H9 (cell line): ENCODE results near the gene THBS1. TPM values are rescaled to one million over a fixed set of nuclear protein-coding genes. Genes with fewer than 3 reads are reported as not detected.

Experiments
- DNase-seq: peaks from one replicate; pipeline ENCODE4 v3.0.0-alpha.2; 2017
- H2AFZ ChIP-seq: one replicate; pipeline ENCODE4 v1.6.1; 2013; ENCODE audit warnings: mild to moderate bottlenecking, low read length, control low read depth, moderate library complexity
- H2AK5ac ChIP-seq: 2 replicates; pipeline ENCODE4 v1.6.1; 2013; ENCODE audit warnings: low read length, control low read depth, mixed read lengths; ENCODE audit not compliant: insufficient read length
- H2BK120ac ChIP-seq: one replicate; pipeline ENCODE4 v1.6.1; 2013; ENCODE audit warnings: low read depth, mild to moderate bottlenecking, low read length, control low read depth, inconsistent platforms; ENCODE audit not compliant: poor library complexity, severe bottlenecking
- H2BK12ac ChIP-seq: 2 replicates; pipeline ENCODE4 v1.6.1; 2013; ENCODE audit warnings: low read length, control low read depth, mixed read lengths, low read depth; ENCODE audit not compliant: insufficient read length
- H2BK15ac ChIP-seq: 2 replicates; pipeline ENCODE4 v1.6.1; 2013; ENCODE audit warnings: low read depth, low read length, control low read depth
- H2BK20ac ChIP-seq: one replicate; pipeline ENCODE4 v1.6.1; 2013; ENCODE audit warnings: low read depth, mild to moderate bottlenecking, low read length, control low read depth, inconsistent platforms; ENCODE audit not compliant: poor library complexity, severe bottlenecking
- H2BK5ac ChIP-seq: 2 replicates; pipeline ENCODE4 v1.6.1; 2013; ENCODE audit warnings: low read length, control low read depth, mixed read lengths; ENCODE audit not compliant: insufficient read length
- H3K14ac ChIP-seq: 2 replicates; pipeline ENCODE4 v1.6.1; 2013; ENCODE audit warnings: low read length, control low read depth; ENCODE audit not compliant: insufficient read depth
- H3K18ac ChIP-seq: 2 replicates; pipeline ENCODE4 v1.6.1; 2013; ENCODE audit warnings: low read depth, mild to moderate bottlenecking, mixed read lengths, low read length, control low read depth; ENCODE audit not compliant: insufficient read length
- H3K23ac ChIP-seq: 2 replicates; pipeline ENCODE4 v1.6.1; 2013; ENCODE audit warnings: low read length, control low read depth, mixed read lengths, low read depth; ENCODE audit not compliant: insufficient read length
- H3K23me2 ChIP-seq: 2 replicates; pipeline ENCODE4 v1.6.1; 2013; ENCODE audit warnings: low read depth, mild to moderate bottlenecking, mixed read lengths, low read length, control low read depth; ENCODE audit not compliant: insufficient read length, poor library complexity, severe bottlenecking
- H3K27ac ChIP-seq: 2 replicates; pipeline ENCODE4 v1.5.1; 2013; ENCODE audit warnings: low read length, control low read depth, mixed read lengths, low read depth; ENCODE audit not compliant: insufficient read length
- H3K27me3 ChIP-seq: 2 replicates; pipeline ENCODE4 v1.6.1; 2013; ENCODE audit warnings: low read length, control low read depth, inconsistent platforms; ENCODE audit not compliant: insufficient read depth
- H3K4ac ChIP-seq: 2 replicates; pipeline ENCODE4 v1.6.1; 2013; ENCODE audit warnings: low read depth, mild to moderate bottlenecking, control low read depth, inconsistent platforms, low read length, moderate library complexity
- H3K4me1 ChIP-seq: 2 replicates; pipeline ENCODE4 v1.6.1; 2013; ENCODE audit warnings: low read length, control low read depth, inconsistent platforms; ENCODE audit not compliant: insufficient read depth
- H3K4me2 ChIP-seq: 2 replicates; pipeline ENCODE4 v1.6.1; 2013; ENCODE audit warnings: low read length, control low read depth, mixed read lengths; ENCODE audit not compliant: insufficient read length, insufficient read depth
- H3K56ac ChIP-seq: 2 replicates; pipeline ENCODE4 v1.6.1; 2013; ENCODE audit warnings: low read depth, mild to moderate bottlenecking, mixed read lengths, low read length, control low read depth; ENCODE audit not compliant: insufficient read length
- H3K79me1 ChIP-seq: 2 replicates; pipeline ENCODE4 v1.6.1; 2013; ENCODE audit warnings: low read depth, mild to moderate bottlenecking, moderate library complexity, low read length, control low read depth, inconsistent platforms; ENCODE audit not compliant: insufficient read depth, poor library complexity, severe bottlenecking
- H3K79me2 ChIP-seq: 2 replicates; pipeline ENCODE4 v1.6.1; 2013; ENCODE audit warnings: low read length, control low read depth, inconsistent platforms; ENCODE audit not compliant: insufficient read depth
- H3K9ac ChIP-seq: 2 replicates; pipeline ENCODE4 v1.6.1; 2013; ENCODE audit warnings: low read length, control low read depth, mixed read lengths; ENCODE audit not compliant: insufficient read length; ENCODE audit errors: extremely low read depth
- H3K9me3 ChIP-seq: one replicate; pipeline ENCODE4 v1.6.1; 2013; ENCODE audit warnings: low read depth, low read length, inconsistent platforms; ENCODE audit not compliant: control insufficient read depth
- H3T11ph ChIP-seq: one replicate; pipeline ENCODE4 v1.6.1; 2013; ENCODE audit warnings: mild to moderate bottlenecking, low read length, control low read depth, inconsistent platforms
- H4K20me1 ChIP-seq: one replicate; pipeline ENCODE4 v1.6.1; 2013; ENCODE audit not compliant: control insufficient read depth, insufficient read length, insufficient read depth
- H4K5ac ChIP-seq: 2 replicates; pipeline ENCODE4 v1.6.1; 2013; ENCODE audit warnings: low read depth, mild to moderate bottlenecking, mixed read lengths, low read length, control low read depth; ENCODE audit not compliant: insufficient read length
- H4K8ac ChIP-seq: replicated peaks from 2 replicates; pipeline ENCODE4 v1.6.1; 2013; ENCODE audit warnings: low read length, control low read depth, mixed read lengths, low read depth; ENCODE audit not compliant: insufficient read length
- H4K91ac ChIP-seq: 2 replicates; pipeline ENCODE4 v1.6.1; 2013; ENCODE audit warnings: low read depth, mild to moderate bottlenecking, moderate library complexity, mixed read lengths, low read length, control low read depth; ENCODE audit not compliant: insufficient read length
- H3K27ac Mint-ChIP-seq, 3 experiments: 2 replicates in 2 of 3; 3 replicates in 1 of 3; pipeline ENCODE4 v1.8.0; 2020 to 2021; ENCODE audit warnings: mixed read lengths in 3 of 3, mild to moderate bottlenecking in 1 of 3, moderate library complexity in 1 of 3
- H3K27me3 Mint-ChIP-seq: 2 replicates; pipeline ENCODE4 v1.8.0; 2021; ENCODE audit warnings: low read depth, mild to moderate bottlenecking, moderate library complexity, mixed read lengths
- H3K36me3 Mint-ChIP-seq, 3 experiments: 2 replicates in 2 of 3; 3 replicates in 1 of 3; pipeline ENCODE4 v1.8.0; 2020 to 2021; ENCODE audit warnings: low read depth in 3 of 3, mixed read lengths in 3 of 3; ENCODE audit not compliant: insufficient read depth in 1 of 3
- H3K4me1 Mint-ChIP-seq, 2 experiments: 2 replicates each; pipeline ENCODE4 v1.8.0; 2020; ENCODE audit warnings: mixed read lengths in 2 of 2
- H3K4me3 Mint-ChIP-seq, 2 experiments: 2 replicates in 1 of 2; 3 replicates in 1 of 2; pipeline ENCODE4 v1.8.0; 2020 to 2021; ENCODE audit warnings: mild to moderate bottlenecking in 2 of 2, mixed read lengths in 2 of 2, moderate library complexity in 1 of 2
- H3K9me3 Mint-ChIP-seq, 2 experiments: 2 replicates in 1 of 2; 3 replicates in 1 of 2; pipeline ENCODE4 v1.8.0; 2020; ENCODE audit warnings: mild to moderate bottlenecking in 2 of 2, mixed read lengths in 2 of 2, moderate library complexity in 1 of 2
- CTCF ChIP-seq: fragments of 200-600 bp; sonication (generic); conservative IDR thresholded peaks from 3 replicates; pipeline ENCODE4 v1.8.0; 2021; ENCODE audit warnings: antibody characterized with exemption, mild to moderate bottlenecking
- WGBS: extraction: QIAGEN DNeasy Blood & Tissue Kit; methylation state at CpG from one replicate; pipeline ENCODE4 v1.1.7; 2013; ENCODE audit warnings: missing lambda C conversion rate, low lambda C conversion rate, mixed read lengths; ENCODE audit not compliant: insufficient read length; ENCODE audit errors: extremely low coverage; 5-methylcytosine and 5-hydroxymethylcytosine counted together
- total RNA-seq: library from RNA; stranded (reverse); gene quantifications from 2 replicates; pipeline ENCODE4 v1.2.1, GENCODE V29; 2021

THBS1 gene
- total RNA-seq, 1 experiment from 2014 or later, result 72.1 TPM

- Histone ChIP-seq H2BK120ac (no peak overlapping the region), H3K23me2 (no peaks in the 10 kb centered on the region), H2AK5ac (no peak overlapping the region), H2BK20ac (no peak overlapping the region), H3K79me2 (no peaks in the 10 kb centered on the region), H2BK12ac (no peak overlapping the region), H3K56ac (no peak overlapping the region), H3K4me1 (no peaks in the 10 kb centered on the region), H3T11ph (no peak overlapping the region), H3K23ac (no peak overlapping the region), H3K4ac (no peak overlapping the region), H4K5ac (no peak overlapping the region), H3K27ac (no peak overlapping the region), H3K9me3 (no peaks in the 10 kb centered on the region), H4K20me1 (peaks cover 2% of the 10 kb centered on the region), H3K4me2 (no peak overlapping the region), H2AFZ (no peak overlapping the region), H4K91ac (no peak overlapping the region), H3K27me3 (no peaks in the 10 kb centered on the region), H3K18ac (no peak overlapping the region), H3K9ac (no peak overlapping the region), H2BK5ac (no peak overlapping the region), H4K8ac (no peak overlapping the region), H3K14ac (no peak overlapping the region), H2BK15ac (no peak overlapping the region), H3K79me1 (no peaks in the 10 kb centered on the region)
- Mint-ChIP-seq H3K27me3 (no peaks in the 10 kb centered on the region; the same call in 1 of the 2 replicates), H3K27ac (no peak overlapping the region), H3K4me1 (0 out of 4 replicates have a peak, but pooled peaks cover 0 to 4% of the 10 kb centered on the region in 2 experiments), H3K9me3 (peaks cover 2 to 3% of the 10 kb centered on the region in 2 experiments; a peak in 4 of 5 replicates), H3K4me3 (no peak overlapping the region), H3K36me3 (no peaks in the 10 kb centered on the region)
- WGBS, result no CpG with 5 or more reads among the region's 4 CpGs
- no peak for DNase-seq
- TF ChIP-seq CTCF, result no peak
Measured at GRCh38 chr15:39623529-39623931, 42.7 kb downstream of the THBS1 start.
